ENCODE results near the gene VPS54. TPM values are rescaled to one million over a fixed set of nuclear protein-coding genes. Genes with fewer than 3 reads are reported as not detected.
A peak's percentile ranks its signal among the peaks of the same experiment; 100 is the strongest.

Gene VPS54
- total RNA-seq, 2 donors from 2014 or later, result 17.8 to 22.8 TPM

DNA sequence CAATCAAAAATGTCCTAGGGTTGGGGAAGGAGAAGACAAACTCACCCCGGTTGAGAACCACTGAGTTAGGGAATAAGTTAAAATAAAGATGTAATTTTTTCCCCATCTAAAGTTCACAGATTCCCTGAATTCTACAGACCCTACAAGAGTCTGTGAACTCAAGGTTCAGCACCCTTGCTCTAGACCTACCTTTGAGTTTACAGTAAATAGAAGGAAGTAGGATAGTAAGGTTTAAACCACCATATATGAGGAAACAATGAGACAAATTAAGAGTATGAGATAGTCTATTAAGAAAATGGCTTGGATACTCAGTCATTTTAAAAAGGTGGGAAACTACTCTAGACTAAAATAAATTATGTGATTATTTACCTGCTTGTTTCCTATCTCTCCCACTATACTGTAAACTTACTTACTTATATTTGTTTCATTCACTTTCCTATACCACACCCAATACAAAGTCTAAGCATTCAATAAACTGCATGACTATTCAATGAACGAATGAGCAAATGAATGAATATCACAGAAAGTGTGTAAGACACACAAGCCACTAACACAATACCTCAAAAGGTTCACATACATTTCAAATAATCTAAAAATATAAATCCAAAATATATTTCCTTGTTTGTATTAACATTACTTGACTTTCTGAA is 13.4 kb downstream of the VPS54 start:
- H3K27me3 ChIP-seq, result no peaks in the 10 kb centered on the region
- peaks cover 12% of the 10 kb centered on the region for H3K4me1 ChIP-seq
- DNase-seq, result no peak
- H3K27ac ChIP-seq, result no peak overlapping the region
- H3K9me3 ChIP-seq, result no peaks in the 10 kb centered on the region
- no peak overlapping the region for H3K4me3 ChIP-seq
- intact Hi-C loops (cut with DNase I), result no loop called here
- no peak for ATAC-seq
- 91 to 96% methylated on average over 2 of the region's 2 CpGs for WGBS, 2 donors
- TF ChIP-seq POLR2A (IDR thresholded peaks at IDR 0.05), result no peak
- TF ChIP-seq CTCF (IDR thresholded peaks at IDR 0.05), result no peak
- H3K36me3 ChIP-seq (replicated peaks in 1 of 2; ENCODE audit: insufficient read depth in 1 of 2, low read depth in 2 of 2), result no peaks in the 10 kb centered on the region

DNA sequence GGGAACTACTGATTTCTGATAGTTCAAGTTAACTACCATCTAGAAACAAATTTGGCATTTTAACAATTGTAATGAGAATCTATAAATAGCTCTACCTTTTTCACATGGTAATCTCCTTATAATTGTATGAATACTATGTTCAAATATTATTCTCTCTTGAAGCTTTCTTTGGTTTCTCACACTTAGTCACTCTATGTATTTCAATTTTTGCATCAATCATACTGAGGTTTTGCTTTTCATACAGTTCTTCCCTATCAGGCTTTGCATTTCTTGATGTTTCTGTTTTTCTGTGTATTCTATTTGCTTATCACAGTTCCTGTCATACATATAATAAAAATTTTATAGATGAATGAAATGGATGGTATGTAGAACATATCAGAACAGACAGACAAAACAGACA is 16.0 kb downstream of the VPS54 start:
- ATAC-seq, result no peak

DNA sequence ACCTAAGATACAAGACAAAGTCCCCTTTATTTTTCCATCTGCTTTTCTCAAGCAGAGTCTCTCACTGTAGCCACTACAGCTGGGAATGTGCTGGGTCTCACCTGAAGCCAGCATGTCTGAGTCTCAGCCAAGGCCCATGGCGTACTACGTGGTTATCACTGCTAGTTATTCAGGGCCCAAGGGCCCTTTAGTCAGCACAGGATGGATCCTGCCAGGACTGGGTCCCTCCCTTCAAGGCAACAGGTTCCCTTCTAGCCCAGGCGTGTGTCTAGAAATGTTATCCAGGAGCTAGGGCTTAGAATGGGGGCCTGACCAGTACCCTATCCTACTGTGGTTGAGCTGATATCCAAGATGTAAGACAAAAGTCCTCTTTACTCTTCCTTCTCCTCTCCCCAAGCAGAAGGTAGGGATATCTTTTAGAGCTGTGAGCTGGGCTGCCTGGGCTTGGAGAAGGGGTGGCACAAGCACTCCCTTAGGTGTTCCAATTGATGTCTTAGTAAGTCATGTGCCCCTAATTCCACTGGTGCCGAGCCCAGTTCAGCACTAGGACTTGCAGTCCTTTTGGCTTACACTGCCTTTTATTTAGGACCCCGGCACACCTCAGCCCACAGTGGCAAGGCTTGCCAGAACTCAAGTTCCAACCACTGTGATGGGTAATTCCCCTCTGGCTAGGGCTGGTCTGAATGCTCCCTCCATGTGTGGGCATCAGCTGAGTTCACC is 17.7 kb downstream of the VPS54 start:
- no peak for ATAC-seq

More for the DNA sequence above, 16.0 kb downstream of the VPS54 start:
- Histone ChIP-seq H3K27me3 (no peaks in the 10 kb centered on the region), H3K4me1 (peaks cover 8% of the 10 kb centered on the region), H3K9me3 (no peaks in the 10 kb centered on the region), H3K4me3 (no peak overlapping the region), H3K27ac (no peak overlapping the region), H3K36me3 (replicated peaks in 1 of 2; ENCODE audit: insufficient read depth in 1 of 2, low read depth in 2 of 2) (no peaks in the 10 kb centered on the region)
- no peak for DNase-seq
- intact Hi-C loops (cut with DNase I), result no loop called here
- no peak for TF ChIP-seq CTCF (IDR thresholded peaks at IDR 0.05)
- no peak for TF ChIP-seq POLR2A (IDR thresholded peaks at IDR 0.05)

GRCh38 chr2:64000630-64001381 is 18.4 kb downstream of the VPS54 start:
- Histone ChIP-seq H3K4me1 (peaks cover 8% of the 10 kb centered on the region), H3K27me3 (no peaks in the 10 kb centered on the region), H3K4me3 (no peak overlapping the region), H3K9me3 (no peaks in the 10 kb centered on the region), H3K36me3 (replicated peaks in 1 of 2; ENCODE audit: insufficient read depth in 1 of 2, low read depth in 2 of 2) (no peaks in the 10 kb centered on the region), H3K27ac (no peak overlapping the region)
- TF ChIP-seq POLR2A (IDR thresholded peaks at IDR 0.05) (no peak), CTCF (IDR thresholded peaks at IDR 0.05) (peak in 4 of 7 experiments; percentile 10 to 18 (median 16))
- 95 to 96% methylated on average over 5 of the region's 5 CpGs for WGBS, 2 donors
- ATAC-seq, result no peak
- intact Hi-C loops (cut with DNase I), result no loop called here
- peak in 1 of 4 donors; percentile 23 for DNase-seq

More for the DNA sequence above, 17.7 kb downstream of the VPS54 start:
- peaks cover 8% of the 10 kb centered on the region for H3K4me1 ChIP-seq
- H3K27me3 ChIP-seq, result no peaks in the 10 kb centered on the region
- H3K36me3 ChIP-seq (replicated peaks in 1 of 2; ENCODE audit: insufficient read depth in 1 of 2, low read depth in 2 of 2), result no peaks in the 10 kb centered on the region
- no peak overlapping the region for H3K4me3 ChIP-seq
- WGBS, 2 donors, result 87 to 92% methylated on average over 3 to 5 of the region's 5 CpGs
- no peaks in the 10 kb centered on the region for H3K9me3 ChIP-seq
- H3K27ac ChIP-seq, result no peak overlapping the region
- TF ChIP-seq POLR2A (IDR thresholded peaks at IDR 0.05) (no peak), CTCF (IDR thresholded peaks at IDR 0.05) (no peak)
- DNase-seq, result no peak
- intact Hi-C loops (cut with DNase I), result no loop called here
